Anterior cingulate cortex (tissue), 58 donors: ENCODE data around the gene ZKSCAN3.
"Not testable (repeated sequence)": the region's sequence is repeated elsewhere in the genome, so short reads cannot be mapped to it uniquely, and the experiment has no call there.

Experiments
- DNase-seq, 58 donors: peaks; one replicate each; lab custom pipeline; 2025; lab: John Stamatoyannopoulos, UW

ZKSCAN3 gene

DNA sequence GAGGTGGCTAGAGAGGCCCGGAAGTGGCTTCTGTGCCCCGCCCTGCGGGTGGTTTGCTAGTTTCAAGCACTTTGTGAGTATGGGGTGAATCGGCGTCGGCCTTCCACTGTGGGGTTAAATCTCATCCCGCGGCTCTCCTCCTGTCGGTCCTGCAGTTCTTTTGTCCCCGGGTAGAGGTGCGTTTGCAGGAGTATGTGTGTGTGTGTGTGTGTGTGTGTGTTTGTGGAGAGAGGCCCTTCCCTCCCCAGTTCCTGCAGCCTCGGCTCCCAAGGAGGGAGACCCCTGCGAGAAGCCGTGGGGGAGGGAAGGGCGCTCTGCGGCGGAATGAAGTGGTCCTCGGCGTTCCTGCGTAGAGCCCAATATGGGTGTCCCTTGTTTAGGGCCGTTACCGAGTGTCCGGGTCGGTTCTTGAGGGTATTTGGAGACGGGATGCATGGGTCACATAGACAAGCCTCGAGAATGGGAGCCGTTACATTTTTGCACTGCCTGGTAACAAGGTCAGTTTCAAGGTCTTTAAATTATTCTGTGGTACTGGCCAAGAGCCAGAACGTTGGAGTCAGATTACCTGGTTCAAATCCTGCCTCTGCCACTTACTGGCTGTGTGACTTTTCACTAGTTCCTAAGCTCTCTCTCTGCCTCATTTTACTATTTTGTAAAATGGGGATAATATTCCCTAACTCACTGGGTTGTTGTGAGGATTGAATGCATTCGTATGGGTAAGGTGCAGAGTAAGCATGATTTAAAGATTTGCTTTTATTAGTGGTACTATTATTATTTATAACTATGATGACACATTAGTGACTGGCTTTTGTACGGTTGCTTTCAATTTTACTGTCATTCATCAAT lies at the start of gene ZKSCAN3:
ZKSCAN3 (plus strand) TSS at position 56 of the 846 bp plus-strand sequence. CDS start 9,640 bp downstream, outside the sequence.
- peak in 57 of 58 donors; percentile 27 to 90 (median 74) for DNase-seq

DNA sequence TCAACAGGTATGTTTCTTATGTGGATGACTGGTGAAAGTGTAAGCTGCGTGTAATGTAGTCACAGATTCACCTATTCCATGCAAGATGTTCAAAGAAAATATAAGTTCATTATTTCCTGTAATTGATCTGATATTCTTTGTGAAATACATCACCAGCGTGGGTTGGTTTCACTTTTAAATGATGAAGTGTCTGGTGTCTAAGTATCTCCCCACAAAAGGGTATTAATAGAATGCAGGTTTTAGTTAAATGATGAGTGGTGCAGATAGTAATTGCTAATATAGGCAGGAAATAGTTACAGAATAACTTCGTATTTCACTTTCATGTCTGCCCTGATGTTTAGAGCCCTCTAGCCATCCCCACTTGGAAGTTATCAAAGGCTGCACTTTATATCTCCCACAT lies 46.2 kb upstream of the ZKSCAN3 start:
- DNase-seq, result no peak

DNA sequence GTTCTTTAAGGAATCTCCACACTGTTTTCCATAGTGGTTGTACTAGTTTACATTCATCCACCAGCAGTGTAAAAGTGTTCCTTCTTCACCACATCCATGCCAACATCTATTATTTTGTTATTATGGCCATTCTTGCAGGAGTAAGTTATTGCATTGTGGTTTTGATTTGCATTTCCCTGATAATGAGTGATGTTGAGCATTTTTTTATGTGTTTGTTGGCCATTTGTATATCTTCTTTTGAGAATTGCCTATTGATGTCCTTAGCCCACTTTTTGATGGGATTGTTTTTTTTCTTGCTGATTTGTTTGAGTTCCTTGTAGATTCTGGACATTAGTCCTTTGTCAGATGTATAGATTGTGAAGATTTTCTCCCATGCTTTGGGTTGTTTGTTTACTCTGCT lies 43.4 kb upstream of the ZKSCAN3 start:
- DNase-seq, result not testable (repeated sequence)

DNA sequence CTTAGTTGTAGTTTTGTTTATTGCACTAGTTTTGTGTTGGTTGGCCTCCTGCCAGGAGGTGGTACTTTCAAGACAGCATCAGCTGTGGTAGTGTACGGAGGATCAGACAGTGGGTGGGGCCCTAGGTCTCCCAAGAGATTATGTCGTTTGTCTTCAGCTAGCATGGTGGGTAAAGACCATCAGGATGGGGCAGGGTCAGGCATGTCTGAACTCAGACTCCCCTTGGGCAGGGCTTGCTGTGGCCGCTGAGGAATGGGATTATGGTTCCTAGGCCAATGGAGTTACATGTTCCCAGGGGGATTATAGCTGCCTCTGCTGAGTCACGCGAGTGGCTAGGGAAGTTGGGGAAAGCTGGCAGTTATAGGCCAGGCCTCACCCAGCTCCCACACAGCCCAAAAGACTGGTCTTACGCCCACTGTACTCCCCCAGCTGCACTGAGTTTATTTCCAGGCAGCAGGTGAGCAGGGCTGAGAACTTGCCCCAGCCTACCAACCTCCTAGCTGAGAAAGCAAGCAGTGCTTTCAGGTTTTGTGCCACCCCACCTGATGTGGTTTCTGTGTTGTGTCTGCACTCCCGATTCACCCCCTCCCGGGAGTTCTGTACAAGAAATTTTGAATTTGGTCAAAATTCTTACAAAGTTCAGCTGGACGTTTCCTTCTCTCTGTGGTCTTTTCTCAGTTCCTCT lies 38.5 kb upstream of the ZKSCAN3 start:
- DNase-seq, result no peak

DNA sequence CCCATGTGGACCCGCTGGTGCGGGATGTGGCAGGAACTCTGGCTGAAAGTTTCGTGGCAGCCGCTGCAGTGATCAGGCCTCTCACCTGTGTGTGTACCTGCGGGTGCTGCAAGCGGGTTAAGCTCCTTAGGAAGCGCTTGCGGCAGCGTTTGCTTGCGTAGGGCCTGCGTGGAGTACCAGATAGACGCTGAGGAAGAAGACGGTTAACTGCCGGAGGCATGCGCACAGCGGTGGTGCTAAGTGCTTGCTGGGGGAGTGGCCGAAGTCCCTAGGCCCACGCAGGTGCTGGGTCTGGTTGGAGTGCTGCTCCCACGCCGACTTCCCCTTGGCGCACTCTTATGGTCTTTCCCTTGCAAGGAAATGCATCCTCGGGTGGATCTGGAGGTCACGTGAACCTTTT lies 36.8 kb upstream of the ZKSCAN3 start:
- DNase-seq, result no peak

DNA sequence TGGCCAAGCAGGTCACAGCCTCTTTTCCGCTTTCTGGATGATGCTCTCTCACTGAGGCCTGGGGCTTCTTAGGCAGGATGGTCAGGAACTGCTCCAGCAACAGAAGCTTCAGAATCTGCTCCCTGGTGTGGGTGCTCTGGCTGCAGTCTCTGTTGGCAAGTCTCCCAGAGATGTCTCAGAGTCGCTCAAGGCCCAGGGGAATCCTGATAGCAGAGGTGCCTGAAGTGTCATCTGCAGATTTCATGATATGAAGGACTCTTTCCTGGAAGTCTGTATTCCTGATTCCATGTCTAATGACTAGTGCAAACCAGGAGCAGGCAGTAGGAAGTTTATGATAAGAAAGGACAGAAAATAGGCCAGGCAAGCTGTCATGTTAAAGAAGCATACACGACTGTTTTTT lies 34.1 kb upstream of the ZKSCAN3 start:
- DNase-seq, result no peak

DNA sequence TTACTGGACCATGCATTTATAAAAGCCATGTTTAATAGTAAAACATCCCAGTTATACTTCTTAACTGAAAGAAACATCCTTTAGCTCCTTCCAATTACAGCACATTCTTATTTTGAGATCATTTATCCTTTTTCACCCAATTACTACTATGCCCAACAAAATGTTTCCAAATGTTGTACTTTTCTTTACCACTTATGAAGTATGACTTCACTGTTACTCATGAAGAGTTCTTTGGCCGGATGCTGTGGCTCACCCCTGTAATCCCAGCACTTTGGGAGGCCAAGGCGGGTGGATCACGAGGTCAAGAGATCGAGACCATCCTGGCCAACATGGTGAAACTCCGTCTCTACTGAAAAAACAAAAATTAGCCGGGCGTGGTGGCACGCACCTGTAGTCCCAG lies 31.9 kb upstream of the ZKSCAN3 start:
- not testable (repeated sequence) for DNase-seq

DNA sequence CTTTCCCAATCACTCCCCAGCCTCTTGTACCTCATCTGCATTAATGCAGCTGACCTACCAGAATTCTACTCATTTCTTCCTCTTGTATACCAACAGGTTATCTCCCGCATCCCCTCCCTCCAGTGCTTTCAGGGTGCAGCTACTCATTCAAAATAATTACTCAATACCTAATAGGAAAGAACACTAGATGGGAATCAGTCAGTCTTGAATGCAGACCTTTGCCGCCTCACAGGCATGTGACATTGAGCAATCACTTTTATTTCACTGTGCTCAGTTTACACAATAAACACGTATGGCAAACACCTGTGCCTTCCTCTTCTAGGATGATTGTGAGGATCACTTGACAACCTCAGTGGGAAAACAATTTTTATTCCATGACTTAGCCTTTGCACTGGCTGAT lies 27.1 kb upstream of the ZKSCAN3 start:
- DNase-seq, result no peak

DNA sequence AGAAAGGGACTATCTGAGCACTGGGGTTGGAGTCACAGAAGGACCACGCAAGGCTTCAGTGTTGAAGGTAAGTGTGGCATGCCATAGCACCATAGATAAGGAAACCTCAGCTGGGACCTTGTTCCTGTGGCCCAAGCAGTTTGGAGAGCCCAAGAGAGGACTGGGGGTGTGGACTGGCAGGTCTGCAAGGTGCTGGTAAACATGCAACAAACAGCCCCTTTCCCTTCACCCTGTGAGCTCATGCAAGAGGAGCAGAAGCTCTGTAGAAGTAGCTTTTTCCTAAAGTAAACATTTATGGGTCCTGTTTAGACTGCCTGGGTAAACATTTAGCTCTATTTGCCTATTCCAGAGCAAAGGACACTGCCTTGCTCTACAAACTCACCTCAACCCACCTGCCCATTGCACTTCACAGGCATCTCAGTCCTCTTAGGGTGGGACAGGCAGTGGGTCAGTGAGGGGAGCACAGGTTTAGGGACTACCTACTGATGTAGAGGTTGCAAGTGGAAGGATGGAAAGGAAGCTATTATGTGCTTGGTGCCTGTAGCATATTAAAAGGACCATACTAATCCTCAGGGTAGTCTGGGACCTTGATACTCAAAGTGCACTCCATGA lies 25.8 kb upstream of the ZKSCAN3 start:
- no peak for DNase-seq

DNA sequence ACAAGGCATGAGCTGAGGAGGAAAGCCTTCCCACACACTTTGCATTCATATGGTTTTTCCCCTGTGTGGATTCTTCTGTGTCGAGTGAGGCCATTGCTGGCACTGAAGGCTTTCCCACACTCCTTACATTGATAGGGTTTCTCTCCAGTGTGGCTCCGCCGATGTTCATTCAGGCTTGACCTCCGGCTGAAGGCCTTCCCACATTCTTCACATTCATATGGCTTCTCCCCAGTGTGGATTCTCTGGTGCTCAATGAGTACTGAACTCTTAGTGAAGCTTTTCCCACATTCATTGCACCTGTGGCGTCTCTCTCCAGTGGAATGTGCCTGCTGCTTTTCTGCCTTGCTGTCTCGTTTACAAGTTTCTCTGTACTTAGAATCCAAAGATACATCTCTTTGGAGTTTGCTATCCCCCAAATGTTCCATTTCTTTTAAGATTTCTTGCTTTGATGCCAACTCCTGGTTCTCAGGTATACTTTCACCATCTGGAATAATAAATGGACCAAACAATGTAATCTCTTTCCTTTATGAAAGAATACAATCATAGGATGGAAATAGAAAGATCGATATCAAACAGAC lies 23.3 kb upstream of the ZKSCAN3 start:
- DNase-seq, result no peak

DNA sequence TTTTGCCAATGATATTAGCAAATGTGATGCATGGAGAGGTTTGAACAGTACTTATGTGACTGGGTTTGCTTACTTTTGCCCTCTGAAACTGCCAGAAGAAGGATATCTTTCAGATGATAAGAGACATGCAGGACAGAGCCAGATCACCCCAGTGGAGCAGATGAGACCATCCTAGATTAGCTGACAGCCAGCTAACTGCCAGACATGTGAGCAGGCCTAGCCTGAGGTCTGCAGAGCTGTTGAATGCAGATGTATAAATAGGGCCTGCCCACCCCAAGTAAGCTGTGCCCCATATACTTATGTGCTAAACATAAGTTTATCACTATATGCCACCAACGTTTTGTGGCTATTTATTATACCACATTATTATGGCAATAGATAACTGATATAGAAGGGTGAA lies 19.7 kb upstream of the ZKSCAN3 start:
- no peak for DNase-seq

DNA sequence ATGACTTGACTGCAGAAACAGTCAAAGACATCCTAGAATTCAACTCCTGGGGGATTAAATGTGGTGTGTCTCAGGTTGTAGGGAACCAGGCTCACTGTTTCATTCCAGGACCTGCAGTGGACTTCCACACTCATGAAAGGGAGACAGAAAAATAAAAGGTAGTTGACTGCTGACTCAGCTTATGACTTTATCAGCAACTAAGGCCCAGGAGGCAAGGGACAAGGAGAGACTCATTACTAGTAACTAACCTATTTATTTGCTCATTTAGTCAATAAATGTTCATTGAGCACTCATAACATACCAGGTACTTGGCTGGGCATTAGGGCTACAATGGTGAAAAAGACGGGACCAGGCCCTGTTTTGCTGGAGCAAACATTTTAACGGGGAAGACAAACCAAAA lies 16.7 kb upstream of the ZKSCAN3 start:
- DNase-seq, result no peak

DNA sequence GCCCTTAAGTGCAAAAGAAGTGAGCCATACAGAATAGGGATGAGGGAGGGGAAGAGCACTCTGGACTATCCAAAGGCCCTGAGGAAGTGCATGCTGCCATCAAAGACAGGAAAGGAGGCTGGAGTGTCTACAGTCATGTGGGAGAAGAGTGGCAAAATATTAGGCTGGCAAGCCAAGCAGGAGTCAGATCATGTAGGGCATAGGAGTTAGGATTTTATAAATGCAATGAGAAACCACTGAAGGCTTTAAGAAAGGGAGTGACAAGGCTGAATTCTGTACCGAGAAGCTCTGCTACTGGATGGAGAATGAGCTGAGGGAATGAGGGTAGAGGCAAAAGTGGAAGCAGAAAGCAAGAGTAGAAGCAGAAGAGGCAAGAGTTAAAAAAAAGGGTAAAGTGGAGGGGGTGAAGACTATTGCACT lies 16.1 kb upstream of the ZKSCAN3 start:
- no peak for DNase-seq

DNA sequence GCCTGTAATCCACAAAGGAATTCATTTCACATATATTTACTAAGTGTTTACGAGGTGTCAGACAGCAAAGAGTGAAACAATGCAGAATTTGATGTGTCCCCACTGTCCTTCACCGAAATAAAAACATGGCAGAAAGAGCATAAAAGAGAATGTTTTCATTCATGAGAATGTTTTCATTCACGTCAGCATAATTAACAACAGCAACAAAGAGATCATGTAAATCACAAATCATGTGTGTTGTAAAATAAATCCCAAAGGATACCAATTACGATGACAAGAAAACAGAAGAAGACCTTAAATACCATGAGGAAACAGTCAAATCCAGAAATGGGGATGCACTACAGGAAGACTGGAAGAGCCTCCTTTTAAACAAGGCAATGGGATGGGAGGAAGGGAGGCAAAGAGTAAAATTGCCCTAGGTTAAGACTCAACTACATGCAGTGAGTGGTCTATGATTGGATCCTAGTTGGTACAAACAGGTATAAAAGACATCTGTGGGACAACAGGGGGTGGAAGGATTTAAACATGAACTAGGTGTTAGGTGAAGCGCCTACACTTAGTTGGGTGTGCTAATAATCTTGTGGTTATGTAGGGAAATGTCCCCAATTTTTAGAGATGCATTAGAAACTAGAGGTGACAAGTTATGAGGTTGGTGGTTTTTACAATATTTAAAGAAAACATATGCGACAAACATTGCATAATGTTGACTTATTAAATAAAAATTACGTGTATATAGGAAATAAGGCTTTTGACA lies 15.3 kb upstream of the ZKSCAN3 start:
- DNase-seq, result no peak

DNA sequence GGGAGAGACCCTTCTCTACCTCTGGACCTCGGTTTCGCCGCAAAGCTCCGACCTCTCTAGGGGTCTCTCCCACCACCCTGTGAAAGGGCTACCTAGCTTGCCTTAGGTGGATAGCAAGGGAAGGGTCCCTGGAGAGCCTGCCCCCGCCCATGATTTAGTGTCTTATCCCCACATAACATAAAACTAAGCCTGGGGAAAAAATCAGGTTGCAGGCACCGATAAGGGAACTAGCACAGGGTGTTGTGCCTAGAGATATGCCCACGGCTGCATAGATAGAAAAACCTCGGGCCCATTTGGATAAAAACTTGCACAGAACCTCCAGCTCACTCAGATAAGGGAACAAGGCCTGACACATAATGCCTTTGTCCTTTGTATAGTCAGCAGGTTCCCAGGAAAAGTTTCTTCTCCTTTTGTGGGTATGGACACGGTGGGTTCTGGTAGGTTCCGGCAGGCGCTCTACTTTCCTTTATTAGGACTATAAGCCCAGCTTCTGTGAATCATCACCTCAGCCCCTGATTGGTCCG lies 14.6 kb upstream of the ZKSCAN3 start:
- peak in 1 of 58 donors; percentile 45 for DNase-seq

DNA sequence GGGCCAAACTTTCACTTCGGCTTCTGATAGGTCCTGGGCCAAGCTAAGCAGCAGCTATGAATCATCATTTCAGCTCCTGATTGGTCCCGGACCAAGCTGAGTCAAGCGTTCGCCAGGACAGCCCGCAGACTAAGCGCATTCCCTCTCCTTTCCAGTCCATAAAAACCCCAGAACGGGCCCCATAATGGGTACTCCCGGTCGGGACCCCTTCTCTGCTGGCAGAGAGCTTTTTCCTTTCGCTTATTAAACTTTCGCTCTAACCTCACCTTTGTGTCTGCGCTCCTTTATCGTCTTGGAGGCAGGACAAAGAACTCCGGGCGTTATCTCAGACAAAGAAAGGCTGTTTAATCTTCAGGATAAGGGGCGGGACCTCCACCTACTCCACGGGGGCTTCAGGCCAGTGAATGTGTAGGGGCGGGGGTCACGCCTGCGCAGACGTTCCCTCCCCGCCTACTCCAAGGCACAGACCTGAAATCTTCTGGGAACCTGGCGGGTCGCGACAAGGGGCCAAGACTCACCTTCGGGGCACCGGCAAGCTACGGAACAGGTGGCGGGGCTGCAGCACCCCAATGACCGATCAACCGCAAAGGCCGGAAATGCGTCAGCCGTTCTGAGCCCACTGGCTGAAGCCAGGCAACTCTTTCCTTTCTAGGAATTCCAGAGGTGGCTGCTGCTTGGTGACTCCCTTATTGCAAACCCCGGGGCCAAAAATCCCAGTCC lies 14.0 kb upstream of the ZKSCAN3 start, which contains the start of gene ZSCAN31:
ZSCAN31 (minus strand) TSS at position 585 of the 720 bp plus-strand sequence. CDS start 6,465 bp downstream, outside the sequence.
- peak; percentile 35 to 99 (median 84) for DNase-seq

DNA sequence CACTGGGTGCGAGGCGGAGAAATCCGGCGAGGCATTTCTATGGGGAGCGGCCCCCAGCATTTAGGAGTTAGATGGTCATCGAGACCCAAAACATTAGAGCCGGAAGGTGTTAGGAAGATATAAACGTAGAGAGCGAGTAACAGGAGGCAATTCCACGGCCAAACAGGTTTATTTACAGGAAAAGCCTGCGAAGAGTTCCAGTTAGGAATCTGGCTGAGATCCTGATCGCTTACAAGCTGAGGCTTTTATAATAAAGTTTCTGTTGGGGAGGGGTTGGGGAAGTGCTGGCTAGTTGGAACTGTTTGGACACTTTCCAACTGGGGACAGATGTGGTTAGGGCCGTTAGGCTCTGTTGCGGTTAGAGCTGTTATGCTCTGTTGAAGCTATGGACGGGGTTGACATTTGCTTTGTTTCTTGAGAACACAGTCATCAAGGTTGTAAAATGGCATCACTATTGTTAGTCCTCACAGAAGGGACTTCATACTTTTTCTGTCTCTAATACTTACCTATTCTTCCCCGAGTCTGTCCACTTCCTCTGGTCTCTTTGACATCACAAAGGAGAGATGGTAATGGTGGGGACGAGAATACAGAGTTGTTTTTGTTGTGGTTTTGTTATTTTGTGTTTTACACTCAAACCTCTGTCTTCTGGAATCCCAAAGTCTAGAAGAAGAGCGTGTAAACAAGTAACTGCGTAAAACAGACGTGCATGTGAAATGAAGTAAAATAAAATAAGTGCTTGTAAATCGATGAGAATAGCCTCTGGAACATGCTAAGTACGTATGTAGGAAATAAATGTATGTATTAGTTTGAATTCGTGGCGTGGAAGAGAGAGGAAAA lies 13.2 kb upstream of the ZKSCAN3 start:
- peak in 8 of 58 donors; percentile 11 to 56 (median 48) for DNase-seq

DNA sequence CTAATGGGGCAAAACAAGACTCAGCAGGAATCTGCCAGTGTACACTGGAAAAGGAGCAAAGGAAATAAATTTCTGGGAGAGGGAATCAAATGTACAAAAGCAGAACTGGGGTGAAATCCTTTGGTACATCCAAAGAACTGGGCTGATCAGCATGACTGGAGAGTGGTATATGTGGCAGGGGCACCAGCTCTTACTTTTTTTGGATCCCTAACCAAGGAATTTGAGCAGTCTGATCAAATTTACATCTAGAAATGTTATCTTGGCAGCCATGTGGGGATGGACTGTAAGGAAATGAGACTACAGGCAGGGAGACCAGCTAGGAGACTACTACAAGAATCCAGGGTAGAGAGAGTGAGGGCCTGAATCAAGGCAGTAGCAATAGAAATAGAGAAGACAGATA lies 12.6 kb upstream of the ZKSCAN3 start:
- DNase-seq, result no peak
